Left lung (tissue), 10 donors: ENCODE measurements around the gene CDH4. TPM values are rescaled to one million over a fixed set of nuclear protein-coding genes. Genes with fewer than 3 reads are reported as not detected.

Experiments used
- ATAC-seq: fragments of 200-7000 bp; cut with Tn5 transposase; one replicate; pipeline ENCODE4 v1.9.1; 2020; ENCODE audit warnings: moderate library complexity
- DNase-seq, 4 donors: peaks; one replicate each; pipeline ENCODE4 v3.0.0-alpha.2; 2013 to 2020
- H3K27ac ChIP-seq, 2 donors: fragments of 200-600 bp; sonication (generic) in 1 of 2; one replicate each; pipeline versions ENCODE4 v1.5.0 to v1.8.0; 2020 to 2021
- H3K27me3 ChIP-seq, 2 donors: fragments of 200-600 bp; sonication (generic) in 1 of 2; one replicate each; pipeline versions ENCODE4 v1.5.0 to v1.8.0; 2020 to 2021
- H3K36me3 ChIP-seq, 2 donors: fragments of 200-600 bp; sonication (generic) in 1 of 2; one replicate each; pipeline versions ENCODE4 v1.5.0 to v1.8.0; 2020 to 2021
- H3K4me1 ChIP-seq, 2 donors: fragments of 200-600 bp; one replicate each; pipeline ENCODE4 v1.8.0; 2021
- H3K4me3 ChIP-seq, 2 donors: fragments of 200-600 bp; sonication (generic) in 1 of 2; one replicate each; pipeline versions ENCODE4 v1.5.0 to v1.8.0; 2020 to 2021; ENCODE audit warnings: mild to moderate bottlenecking in 1 of 2
- H3K9me3 ChIP-seq, 2 donors: fragments of 200-600 bp; sonication (generic) in 1 of 2; one replicate each; pipeline versions ENCODE4 v1.5.0 to v1.8.0; 2020 to 2021
- CTCF ChIP-seq, 2 donors: fragments of 200-600 bp; sonication (generic) in 1 of 2; IDR thresholded peaks; one replicate each; pipeline versions ENCODE4 v1.5.0 to v1.8.0; 2021; ENCODE audit warnings: antibody characterized with exemption in 2 of 2
- intact Hi-C, 2 donors: fragments of 100-400 bp; cut with DNase I; formaldehyde crosslinking; loops; one replicate each; pipeline versions ENCODE4 v1.11.2 to v1.14.2; 2022
- polyA plus RNA-seq, 6 donors: library from polyadenylated mRNA; unstranded; fragments of 120-200 nt; gene quantifications; one replicate each; pipeline ENCODE4 v1.2.1, GENCODE V29; 2013; ENCODE audit not compliant: insufficient read length in 6 of 6
- total RNA-seq, 2 donors: library from RNA; stranded (reverse); fragmentation: NEBNext Ultra II Directional; extraction: Animal tissue kit (Norgen Biotek cat#: 25700); gene quantifications; one replicate each; pipeline ENCODE4 v1.2.1, GENCODE V29; 2021
- donor health status: DM: no; HTN: yes; CAD: no.
- donor health status: DM: no; HTN: no; CAD: no.

Gene CDH4
- total and polyA plus RNA-seq, 8 donors = 0.24 to 10.8 (median 5.1) TPM

- TF ChIP-seq CTCF (IDR thresholded peaks at IDR 0.05) = no peak
- no peak overlapping the region for H3K27ac ChIP-seq
- DNase-seq (no peak), ATAC-seq (no peak)
- H3K36me3 ChIP-seq = no peaks in the 10 kb centered on the region
- H3K27me3 ChIP-seq = peaks cover 0 to 38% of the 10 kb centered on the region in 2 donors
- no peak overlapping the region for H3K4me3 ChIP-seq
- peaks cover 0 to 3% of the 10 kb centered on the region in 2 donors for H3K9me3 ChIP-seq
- intact Hi-C loops = no loop called here
- H3K4me1 ChIP-seq = no peaks in the 10 kb centered on the region
These were observed 292.1 kb downstream of the CDH4 start for GRCh38 chr20:61543931-61544745.

GRCh38 chr20:61544910-61545889, 293.1 kb downstream of the CDH4 start:
- Histone ChIP-seq H3K9me3 (peaks cover 0 to 7% of the 10 kb centered on the region in 2 donors), H3K36me3 (no peaks in the 10 kb centered on the region), H3K27ac (no peak overlapping the region), H3K4me1 (no peaks in the 10 kb centered on the region), H3K27me3 (peaks cover 0 to 45% of the 10 kb centered on the region in 2 donors), H3K4me3 (no peak overlapping the region)
- no peak for DNase-seq
- intact Hi-C loops = no loop called here
- no peak for TF ChIP-seq CTCF (IDR thresholded peaks at IDR 0.05)
- no peak for ATAC-seq

- intact Hi-C loops = no loop called here
- Histone ChIP-seq H3K27ac (no peak overlapping the region), H3K36me3 (no peaks in the 10 kb centered on the region)
These were observed 294.6 kb downstream of the CDH4 start for GRCh38 chr20:61546641-61547040.

GRCh38 chr20:61548069-61548468, 296.0 kb downstream of the CDH4 start:
- Histone ChIP-seq H3K27me3 (peaks cover 0 to 37% of the 10 kb centered on the region in 2 donors), H3K36me3 (no peaks in the 10 kb centered on the region), H3K4me1 (no peaks in the 10 kb centered on the region), H3K9me3 (peaks cover 0 to 23% of the 10 kb centered on the region in 2 donors), H3K4me3 (no peak overlapping the region), H3K27ac (no peak overlapping the region)
- TF ChIP-seq CTCF (IDR thresholded peaks at IDR 0.05) = no peak
- DNase-seq = no peak
- intact Hi-C loops = no loop called here
- no peak for ATAC-seq

More at GRCh38 chr20:61546641-61547040, 294.6 kb downstream of the CDH4 start:
- Histone ChIP-seq H3K4me3 (no peak overlapping the region), H3K27me3 (peaks cover 0 to 41% of the 10 kb centered on the region in 2 donors), H3K4me1 (no peaks in the 10 kb centered on the region), H3K9me3 (peaks cover 0 to 17% of the 10 kb centered on the region in 2 donors)
- no peak for TF ChIP-seq CTCF (IDR thresholded peaks at IDR 0.05)
- DNase-seq (no peak), ATAC-seq (no peak)

GRCh38 chr20:61549865-61550264, 297.8 kb downstream of the CDH4 start:
- no peak for TF ChIP-seq CTCF (IDR thresholded peaks at IDR 0.05)
- ATAC-seq (no peak), DNase-seq (no peak)
- H3K27ac ChIP-seq = no peak overlapping the region
- H3K27me3 ChIP-seq = peaks cover 0 to 29% of the 10 kb centered on the region in 2 donors
- H3K4me3 ChIP-seq = no peak overlapping the region
- H3K9me3 ChIP-seq = peaks cover 0 to 34% of the 10 kb centered on the region in 2 donors
- intact Hi-C loops = no loop called here
- H3K36me3 ChIP-seq = no peaks in the 10 kb centered on the region
- H3K4me1 ChIP-seq = no peaks in the 10 kb centered on the region
